ENCODE data around the gene THPO.

The THPO gene

GRCh38 chr3:184368586-184369183 lies 9.3 kb downstream of the THPO start:
- Histone ChIP-seq H3K27ac (no peak overlapping the region), H3K9ac (no peak overlapping the region)

GRCh38 chr3:184368116-184368515 lies 9.9 kb downstream of the THPO start:
- no peaks in the 10 kb centered on the region for H3K36me3 ChIP-seq (ENCODE audit: control insufficient read depth, insufficient read depth, low read length)
- no peaks in the 10 kb centered on the region for H3K27me3 ChIP-seq (ENCODE audit: control insufficient read depth, insufficient read depth, low read length)
- H3K4me3 ChIP-seq (ENCODE audit: low read depth, low read length): no peak overlapping the region
- no peak overlapping the region for H3K27ac ChIP-seq
- peaks cover 9% of the 10 kb centered on the region for H3K79me2 ChIP-seq
- no peaks in the 10 kb centered on the region for H3K9me3 ChIP-seq (ENCODE audit: control insufficient read depth, low read length)
- H3K9ac ChIP-seq: no peak overlapping the region
- TF ChIP-seq CTCF (IDR thresholded peaks at IDR 0.05): no peak
- H2AFZ ChIP-seq: no peak overlapping the region
- H3K4me2 ChIP-seq (ENCODE audit: low read length): no peak overlapping the region
- H3K4me1 ChIP-seq: peaks cover 18% of the 10 kb centered on the region

More at GRCh38 chr3:184368586-184369183, 9.3 kb downstream of the THPO start:
- Histone ChIP-seq H3K4me1 (peaks cover 18% of the 10 kb centered on the region), H3K4me3 (ENCODE audit: low read depth, low read length) (no peak overlapping the region), H3K4me2 (ENCODE audit: low read length) (no peak overlapping the region), H3K27me3 (ENCODE audit: control insufficient read depth, insufficient read depth, low read length) (no peaks in the 10 kb centered on the region), H3K36me3 (ENCODE audit: control insufficient read depth, insufficient read depth, low read length) (no peaks in the 10 kb centered on the region), H2AFZ (no peak overlapping the region), H3K9me3 (ENCODE audit: control insufficient read depth, low read length) (no peaks in the 10 kb centered on the region), H3K79me2 (peaks cover 6% of the 10 kb centered on the region)
- no peak for TF ChIP-seq CTCF (IDR thresholded peaks at IDR 0.05)

- Histone ChIP-seq H3K9ac (no peak overlapping the region), H3K4me3 (ENCODE audit: low read depth, low read length) (no peak overlapping the region), H3K9me3 (ENCODE audit: control insufficient read depth, low read length) (no peaks in the 10 kb centered on the region), H3K36me3 (ENCODE audit: control insufficient read depth, insufficient read depth, low read length) (no peaks in the 10 kb centered on the region), H2AFZ (no peak overlapping the region), H3K4me2 (ENCODE audit: low read length) (no peak overlapping the region), H3K27ac (no peak overlapping the region), H3K79me2 (peaks cover 9% of the 10 kb centered on the region), H3K4me1 (peaks cover 13% of the 10 kb centered on the region), H3K27me3 (ENCODE audit: control insufficient read depth, insufficient read depth, low read length) (no peaks in the 10 kb centered on the region)
- TF ChIP-seq CTCF (IDR thresholded peaks at IDR 0.05): no peak
Measured at GRCh38 chr3:184366619-184367289, 11.3 kb downstream of the THPO start.

- H3K27me3 ChIP-seq (ENCODE audit: control insufficient read depth, insufficient read depth, low read length): no peaks in the 10 kb centered on the region
- H3K4me1 ChIP-seq: peaks cover 16% of the 10 kb centered on the region
- H3K4me3 ChIP-seq (ENCODE audit: low read depth, low read length): peak overlapping the region; percentile 91
- peak overlapping the region; percentile 100 for H3K9ac ChIP-seq
- no peaks in the 10 kb centered on the region for H3K9me3 ChIP-seq (ENCODE audit: control insufficient read depth, low read length)
- peak overlapping the region; percentile 83 for H3K4me2 ChIP-seq (ENCODE audit: low read length)
- H2AFZ ChIP-seq: peak overlapping the region; percentile 97
- no peaks in the 10 kb centered on the region for H3K36me3 ChIP-seq (ENCODE audit: control insufficient read depth, insufficient read depth, low read length)
- H3K27ac ChIP-seq: peak overlapping the region; percentile 100
- H3K79me2 ChIP-seq: peaks cover 12% of the 10 kb centered on the region
- peak; percentile 62 for TF ChIP-seq CTCF (IDR thresholded peaks at IDR 0.05)
Measured at GRCh38 chr3:184362668-184363546, 15.1 kb downstream of the THPO start.
